Epithelial cell of esophagus (primary cell): Measurements from ENCODE around the gene TOMM40L.
A peak's percentile ranks its signal among the peaks of the same experiment; 100 is the strongest.
"Not testable (repeated sequence)": the region's sequence is repeated elsewhere in the genome, so short reads cannot be mapped to it uniquely, and the experiment has no call there.

Experiments
- DNase-seq: peaks from one replicate; pipeline ENCODE4 v3.0.0; 2010; ENCODE audit warnings: low read depth
- H3K4me3 ChIP-seq: 2 replicates; pipeline ENCODE4 v1.5.1; 2011; ENCODE audit warnings: mild to moderate bottlenecking, low read length, control low read depth
- CTCF ChIP-seq: IDR thresholded peaks from 2 replicates; pipeline ENCODE4 v1.5.1; 2011; ENCODE audit warnings: low read depth, mild to moderate bottlenecking, low read length, control low read depth, inconsistent platforms; ENCODE audit not compliant: insufficient read depth; ENCODE audit errors: missing control alignments

The TOMM40L gene

GRCh38 chr1:161242313-161242712, 16.5 kb downstream of the TOMM40L start:
- H3K4me3 ChIP-seq: no peak overlapping the region
- no peak for DNase-seq
- no peak for TF ChIP-seq CTCF

GRCh38 chr1:161244888-161245287, 19.0 kb downstream of the TOMM40L start:
- DNase-seq: peak; percentile 91
- no peak overlapping the region for H3K4me3 ChIP-seq
- TF ChIP-seq CTCF: no peak

- not testable (repeated sequence) for H3K4me3 ChIP-seq, DNase-seq
Observed at GRCh38 chr1:161250100-161250499, 24.2 kb downstream of the TOMM40L start.

GRCh38 chr1:161250829-161251228, 25.0 kb downstream of the TOMM40L start:
- no peak overlapping the region for H3K4me3 ChIP-seq
- TF ChIP-seq CTCF: no peak
- DNase-seq: no peak

GRCh38 chr1:161251579-161251978, 25.7 kb downstream of the TOMM40L start:
- TF ChIP-seq CTCF: no peak
- H3K4me3 ChIP-seq: no peak overlapping the region
- no peak for DNase-seq

- DNase-seq, H3K4me3 ChIP-seq: not testable (repeated sequence)
Observed at GRCh38 chr1:161255302-161255701, 29.4 kb downstream of the TOMM40L start.

GRCh38 chr1:161255955-161256520, 30.2 kb downstream of the TOMM40L start:
- H3K4me3 ChIP-seq: not testable (repeated sequence)
- DNase-seq: peak; percentile 57

- not testable (repeated sequence) for H3K4me3 ChIP-seq, DNase-seq
Observed at GRCh38 chr1:161257109-161257508, 31.2 kb downstream of the TOMM40L start.

GRCh38 chr1:161258439-161259344, 32.8 kb downstream of the TOMM40L start, which contains the start of gene PCP4L1:
Gene PCP4L1, plus strand, starts transcription at chr1:161258745. Its CDS starts 230 bp downstream, at chr1:161258975.
- TF ChIP-seq CTCF: no peak
- peak; percentile 71 for DNase-seq
- peak within 1 kb of the TSS; percentile 40 for H3K4me3 ChIP-seq
